Stimulated activated CD4-positive, alpha-beta T cell treated with anti-CD3 and anti-CD28 coated beads, Interleukin-15, amount 100 ng/mL, for 24 hours (primary cell): ENCODE measurements around the gene CYP3A4.
"Not testable (repeated sequence)": the region's sequence is repeated elsewhere in the genome, so short reads cannot be mapped to it uniquely, and the experiment has no call there.

ENCODE experiments used
- DNase-seq: peaks from one replicate; pipeline ENCODE4 v3.0.0-alpha.2; 2020

Gene CYP3A4

DNA sequence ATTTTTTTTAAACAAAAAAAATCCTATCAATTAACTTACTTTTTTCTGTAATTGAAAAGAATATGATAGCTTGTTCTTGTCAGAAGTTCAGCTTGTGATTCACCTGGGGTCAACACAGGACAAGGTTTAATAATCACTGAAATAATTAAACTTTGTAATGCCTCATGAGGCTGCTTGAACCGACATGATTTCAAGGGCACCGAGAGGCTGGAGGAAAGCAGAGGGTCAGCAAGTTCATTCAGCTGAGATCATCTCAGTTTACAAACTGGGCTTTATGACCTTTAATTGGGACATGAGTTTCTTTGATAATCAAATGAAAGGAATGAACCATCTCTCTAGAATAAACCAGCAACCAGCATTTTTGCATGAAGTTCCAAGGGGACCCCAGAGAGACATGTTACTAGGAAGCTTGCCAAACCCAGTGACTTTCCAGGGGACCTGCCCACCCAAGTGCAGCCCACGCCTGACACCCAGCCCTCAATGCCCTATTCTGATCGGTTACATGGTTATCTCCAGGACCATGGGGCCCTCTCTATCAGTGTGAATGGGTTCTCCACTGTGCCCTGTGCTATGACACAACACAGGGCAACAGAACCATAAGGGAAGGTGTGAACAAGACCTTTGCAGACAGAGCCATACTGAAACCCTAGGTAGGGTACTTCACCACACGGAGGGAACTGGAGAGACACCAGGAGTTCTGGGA, 7.8 kb upstream of the CYP3A4 start:
- DNase-seq, result no peak

GRCh38 chr7:99791021-99791420, 7.0 kb upstream of the CYP3A4 start:
- no peak for DNase-seq

- DNase-seq, result no peak
Measured at GRCh38 chr7:99790407-99790806, 6.4 kb upstream of the CYP3A4 start.

DNA sequence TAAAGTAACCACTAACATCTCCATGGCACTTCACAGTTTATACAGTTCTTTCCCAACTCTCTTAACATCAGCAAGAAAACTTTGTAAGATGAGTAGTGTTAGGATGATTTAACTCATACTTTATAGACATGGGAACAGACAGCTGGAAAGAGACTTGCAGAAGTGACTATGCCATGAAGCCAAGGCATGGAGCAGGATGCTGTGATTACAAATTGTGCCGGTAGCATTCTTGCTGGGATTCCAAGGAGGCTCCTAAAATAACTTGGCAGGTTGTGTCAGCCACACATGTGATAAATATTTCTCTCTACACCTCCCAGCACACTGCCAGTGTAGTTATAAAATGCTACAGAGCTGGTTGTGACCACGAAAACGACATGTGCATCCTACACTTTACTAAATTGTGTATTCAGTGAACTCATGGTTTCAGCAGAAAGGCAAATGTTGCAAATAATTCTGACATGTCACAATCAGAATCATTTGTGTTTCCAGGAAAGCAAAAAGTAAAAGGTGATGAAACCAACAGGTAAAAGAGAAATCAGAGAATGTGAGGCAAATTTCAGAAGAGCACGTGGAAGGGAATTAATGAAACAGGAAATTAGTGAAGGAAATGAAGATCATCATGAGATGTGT, 5.6 kb upstream of the CYP3A4 start:
- no peak for DNase-seq

DNA sequence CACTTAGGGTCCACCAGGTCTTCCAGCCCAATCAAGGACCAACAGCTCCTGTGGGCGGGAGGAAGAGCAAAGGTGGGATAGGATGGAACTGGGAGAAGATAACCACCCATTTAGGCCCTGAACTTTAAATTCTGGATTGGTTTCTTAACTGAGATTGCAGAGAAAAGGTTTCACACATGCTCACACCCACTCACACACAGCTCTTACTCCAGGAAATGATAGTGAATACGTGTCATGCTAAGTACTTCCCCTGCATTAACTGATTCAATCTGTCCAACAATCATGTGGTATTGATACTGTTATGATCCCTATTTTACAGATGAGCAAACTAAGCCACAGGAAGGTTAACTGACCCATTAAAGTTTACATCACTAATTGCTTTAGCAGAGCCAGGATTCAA, 4.6 kb upstream of the CYP3A4 start:
- DNase-seq, result peak; percentile 33

DNA sequence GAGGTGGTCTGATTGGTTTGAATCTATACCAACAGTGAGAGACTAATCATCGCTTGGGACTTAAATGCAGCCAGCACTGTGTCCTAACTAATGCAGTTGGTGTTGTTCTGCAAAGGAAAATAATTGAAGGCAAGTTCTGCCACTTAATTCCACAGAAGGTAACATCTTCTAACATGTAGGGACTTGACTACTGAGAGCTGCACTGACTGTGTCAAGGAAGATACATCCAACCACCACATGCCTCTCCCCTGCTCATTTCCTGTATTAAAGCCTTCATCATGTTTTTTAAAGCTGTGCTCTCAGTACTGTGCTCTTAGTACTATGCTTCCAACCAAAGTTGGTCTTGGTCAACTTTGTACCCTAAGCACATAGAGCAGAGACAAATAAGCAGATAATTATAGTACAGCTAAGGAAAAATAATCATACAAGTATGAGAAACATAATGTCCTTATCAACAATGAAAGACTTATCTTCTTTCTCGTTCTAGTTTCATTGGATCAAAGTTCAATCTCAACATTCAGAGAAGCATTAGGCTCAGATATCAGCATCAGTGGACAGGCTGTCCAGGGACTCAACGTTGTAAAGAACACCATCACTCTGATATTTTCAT, 2.8 kb upstream of the CYP3A4 start:
- no peak for DNase-seq

DNA sequence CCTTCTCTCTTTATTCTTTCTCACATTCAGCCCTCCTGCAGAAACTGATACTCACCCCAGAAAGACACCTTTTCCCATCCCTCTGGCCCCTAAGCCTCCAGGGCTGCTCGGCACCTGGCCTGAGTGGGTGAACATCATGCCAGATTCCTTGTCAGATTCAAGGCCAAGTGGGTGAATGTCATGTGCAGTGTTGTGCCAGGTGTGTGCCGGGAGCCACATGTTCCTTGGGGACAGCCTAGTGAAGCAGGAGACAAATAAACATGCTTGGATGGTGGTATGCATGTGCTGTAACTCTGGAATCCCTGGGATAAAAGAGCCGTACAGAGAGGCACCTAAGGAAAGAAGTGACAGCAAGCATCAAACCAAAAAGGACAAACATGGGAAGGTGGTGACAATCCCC, 1.7 kb upstream of the CYP3A4 start:
- DNase-seq, result not testable (repeated sequence)

DNA sequence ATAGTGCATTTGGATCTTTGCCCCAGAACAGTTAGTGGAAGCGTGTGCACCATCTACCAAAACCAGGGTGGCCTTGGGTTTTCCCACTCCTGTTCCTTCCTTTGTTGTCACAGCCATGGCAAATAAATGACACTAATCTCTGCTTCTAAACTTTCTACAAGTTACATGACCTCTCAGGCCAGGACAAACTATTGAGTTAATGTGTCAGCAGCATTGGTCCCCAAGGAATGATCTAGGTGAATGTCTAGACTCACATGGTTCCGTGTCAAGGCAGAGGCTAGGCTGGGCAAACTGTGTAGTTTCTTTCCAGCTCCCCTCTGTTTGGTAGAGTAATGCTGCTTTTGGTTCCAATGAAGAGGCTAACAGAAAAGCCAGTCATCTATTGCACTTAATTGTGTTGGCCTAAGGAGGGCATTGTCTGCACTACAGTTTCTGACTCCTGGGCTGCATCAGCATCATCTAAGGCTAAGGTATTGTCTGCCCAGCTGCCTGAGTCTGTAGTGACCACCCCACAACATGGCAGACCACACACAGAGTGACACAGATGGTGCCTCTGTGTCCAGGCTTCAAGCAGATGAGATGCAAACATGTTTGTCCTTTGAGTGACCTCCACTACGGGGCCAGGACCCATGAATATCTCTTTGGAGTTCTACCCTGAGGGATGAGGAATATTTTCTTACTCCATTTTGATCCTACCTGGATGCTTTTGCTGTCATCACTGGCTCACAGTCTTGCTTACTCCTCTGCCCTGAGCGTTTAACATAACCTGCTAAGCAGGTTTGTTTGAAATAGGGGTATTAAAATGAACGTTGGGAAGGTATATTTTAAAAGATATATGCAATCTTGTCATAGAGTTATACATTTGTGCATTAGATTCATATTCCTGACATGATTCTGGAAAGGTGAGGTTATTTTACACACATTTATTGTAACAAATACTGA, 1.7 kb downstream of the CYP3A4 start:
- DNase-seq, result no peak

- DNase-seq, result no peak
Measured at GRCh38 chr7:99780588-99780987, 3.4 kb downstream of the CYP3A4 start.

- DNase-seq, result no peak
Measured at GRCh38 chr7:99779949-99780348, 4.0 kb downstream of the CYP3A4 start.

- DNase-seq, result no peak
Measured at GRCh38 chr7:99778880-99779279, 5.1 kb downstream of the CYP3A4 start.

DNA sequence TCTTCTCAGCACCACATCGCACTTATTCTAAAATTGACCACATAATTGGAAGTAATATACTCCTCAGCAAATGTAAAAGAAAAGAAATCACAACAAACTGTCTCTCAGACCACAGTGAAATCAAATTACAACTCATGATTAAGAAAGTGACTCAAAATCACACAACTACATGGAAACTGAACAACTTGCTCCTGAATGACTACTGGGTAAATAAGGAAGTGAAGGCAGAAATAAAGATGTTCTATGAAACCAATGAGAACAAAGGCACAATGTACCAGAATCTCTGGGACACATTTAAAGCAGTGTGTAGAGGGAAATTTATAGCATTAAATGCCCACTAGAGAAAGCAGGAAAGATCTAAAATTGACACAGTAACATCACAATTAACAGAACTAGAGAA, 10.6 kb downstream of the CYP3A4 start:
- DNase-seq, result not testable (repeated sequence)

- DNase-seq, result no peak
Measured at GRCh38 chr7:99772565-99772964, 11.4 kb downstream of the CYP3A4 start.

- DNase-seq, result not testable (repeated sequence)
Measured at GRCh38 chr7:99769494-99769893, 14.5 kb downstream of the CYP3A4 start.

GRCh38 chr7:99768471-99768870, 15.5 kb downstream of the CYP3A4 start:
- no peak for DNase-seq

GRCh38 chr7:99767662-99768061, 16.3 kb downstream of the CYP3A4 start:
- no peak for DNase-seq

- DNase-seq, result no peak
Measured at GRCh38 chr7:99766484-99767099, 17.4 kb downstream of the CYP3A4 start.

GRCh38 chr7:99764478-99764877, 19.5 kb downstream of the CYP3A4 start:
- DNase-seq, result no peak

DNA sequence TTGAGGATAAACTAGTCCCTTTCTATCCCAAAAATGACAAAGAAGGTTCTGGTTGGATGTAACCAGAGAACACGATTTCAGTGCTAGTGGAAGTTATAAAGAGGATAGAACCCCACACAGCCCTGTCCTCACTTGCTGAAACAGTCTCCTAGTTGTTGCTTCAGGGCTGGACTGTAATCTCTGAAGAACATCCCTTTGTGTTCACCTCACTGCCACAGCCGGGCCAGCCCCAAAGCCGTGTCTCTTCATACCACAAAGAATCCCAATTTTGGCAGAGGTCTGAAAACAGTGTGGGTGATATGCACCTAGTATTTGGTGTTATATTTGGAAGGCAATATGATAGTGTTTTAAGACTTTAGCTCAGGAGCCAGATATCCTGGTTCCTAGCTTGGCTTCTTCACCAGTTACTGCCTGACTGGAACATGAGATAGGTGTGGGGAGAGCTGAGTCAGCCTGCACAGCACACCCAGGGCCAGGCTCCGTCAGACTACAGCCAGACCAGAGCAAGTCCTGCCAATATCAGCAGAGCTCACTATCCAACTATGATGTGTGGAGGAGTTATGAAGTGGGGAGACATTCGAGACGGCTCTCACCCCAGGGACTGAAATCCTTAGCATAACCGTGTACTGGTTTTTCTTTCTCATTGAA, 21.2 kb downstream of the CYP3A4 start:
- DNase-seq, result no peak

DNA sequence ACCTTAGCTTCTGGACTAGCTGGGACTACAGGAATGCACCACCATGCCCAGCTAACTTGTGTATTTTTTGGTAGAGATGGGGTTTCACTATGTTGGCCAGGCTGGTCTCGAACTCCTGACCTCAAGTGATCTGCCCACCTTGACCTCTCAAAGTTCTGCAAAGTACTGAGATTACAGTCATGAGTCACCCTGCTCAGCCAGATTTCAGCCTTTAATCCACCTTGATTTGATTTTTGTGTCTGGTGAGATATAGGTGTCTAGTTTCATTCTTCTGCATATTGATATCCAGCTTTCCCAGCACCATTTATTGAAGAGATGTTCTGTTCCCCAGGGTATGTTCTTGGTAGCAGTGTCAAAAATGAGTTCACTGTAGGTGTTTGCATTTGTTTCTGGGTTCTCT, 28.9 kb downstream of the CYP3A4 start:
- no peak for DNase-seq

DNA sequence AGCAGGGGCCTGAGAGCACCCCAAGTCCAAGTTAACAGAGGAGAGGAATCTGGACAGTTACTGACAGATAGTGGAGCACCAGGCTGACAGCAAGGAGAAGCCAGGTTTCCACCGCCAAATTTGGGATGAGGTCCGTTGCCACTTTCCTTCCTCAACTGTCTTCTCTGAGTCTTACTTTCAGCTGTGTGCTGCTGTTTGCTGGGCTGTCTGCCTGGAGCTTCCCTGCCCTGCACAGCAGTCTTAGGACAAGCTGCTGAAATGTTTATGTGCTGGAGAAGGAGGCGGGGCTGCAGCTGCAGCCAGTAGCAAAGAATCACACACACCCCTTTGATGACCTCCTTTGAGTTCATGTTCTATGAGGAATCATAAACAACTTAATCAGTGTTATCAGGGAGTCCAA, 31.6 kb downstream of the CYP3A4 start:
- no peak for DNase-seq

DNA sequence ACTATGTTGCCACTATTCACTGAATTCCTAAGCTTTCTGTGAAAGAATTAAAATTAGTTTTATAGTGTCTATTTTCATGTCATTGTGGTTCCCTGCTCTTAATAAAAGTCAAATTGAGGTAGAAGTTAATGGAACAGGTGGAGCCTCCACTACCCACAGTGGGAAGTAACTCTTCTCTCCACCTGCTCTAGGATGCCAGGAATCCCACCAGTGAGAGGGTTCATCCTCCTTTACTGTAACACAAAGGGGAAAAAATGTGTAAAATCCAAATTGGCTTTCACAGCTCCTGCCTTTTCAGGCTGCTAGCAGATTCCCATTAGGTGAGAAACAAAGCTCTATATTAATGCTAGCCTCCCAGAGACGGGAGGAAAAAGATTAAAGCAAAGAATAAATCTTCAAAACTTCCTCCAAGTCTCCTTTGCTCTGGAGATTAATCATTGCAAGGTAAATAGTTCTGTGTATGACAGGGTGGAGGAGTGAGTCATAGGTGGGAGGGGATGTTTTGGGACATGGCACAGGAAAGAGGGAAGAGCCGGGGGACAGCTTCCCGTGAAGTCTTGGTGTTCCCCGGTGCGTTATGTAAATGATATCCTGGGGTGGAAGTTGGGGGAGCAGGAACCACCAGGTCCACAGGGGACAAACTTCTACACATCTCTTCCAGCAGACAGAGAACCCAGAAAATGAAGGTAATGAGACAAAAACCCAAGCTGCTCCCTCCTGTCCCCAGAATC, 32.5 kb downstream of the CYP3A4 start:
- DNase-seq, result not testable (repeated sequence)
